Astrocyte of the spinal cord (primary cell): Measurements from ENCODE around the gene TMLHE.
A peak's percentile ranks its signal among the peaks of the same experiment; 100 is the strongest.
"Not testable (repeated sequence)": the region's sequence is repeated elsewhere in the genome, so short reads cannot be mapped to it uniquely, and the experiment has no call there.

Experiments used
- DNase-seq: peaks from one replicate; pipeline ENCODE4 v3.0.0; 2011; ENCODE audit warnings: low read depth, low spot score
- H3K4me3 ChIP-seq: 2 replicates; pipeline ENCODE4 v1.5.1; 2011; ENCODE audit warnings: low read depth, mild to moderate bottlenecking, low read length, moderate library complexity
- in situ Hi-C: cut with HindIII; loops from 2 replicates; pipeline ENCODE4 v1.10.0; 2017; ENCODE audit warnings: low sequenced_read_pairs
- TF ChIP-seq, protein P1 (sequence below): IDR thresholded peaks from 2 replicates; pipeline ENCODE4 v1.5.1; 2012; ENCODE audit warnings: low read depth, mild to moderate bottlenecking, low read length, inconsistent platforms

Gene TMLHE

GRCh38 chrX:155632431-155633100, 19.8 kb upstream of the TMLHE start:
- DNase-seq, result peak; percentile 8
- no peak overlapping the region for H3K4me3 ChIP-seq

GRCh38 chrX:155620110-155620509, 7.4 kb upstream of the TMLHE start:
- DNase-seq, H3K4me3 ChIP-seq, in situ Hi-C loops: not testable (repeated sequence)

More at GRCh38 chrX:155632431-155633100, 19.8 kb upstream of the TMLHE start:
- TF ChIP-seq, protein P1, sequence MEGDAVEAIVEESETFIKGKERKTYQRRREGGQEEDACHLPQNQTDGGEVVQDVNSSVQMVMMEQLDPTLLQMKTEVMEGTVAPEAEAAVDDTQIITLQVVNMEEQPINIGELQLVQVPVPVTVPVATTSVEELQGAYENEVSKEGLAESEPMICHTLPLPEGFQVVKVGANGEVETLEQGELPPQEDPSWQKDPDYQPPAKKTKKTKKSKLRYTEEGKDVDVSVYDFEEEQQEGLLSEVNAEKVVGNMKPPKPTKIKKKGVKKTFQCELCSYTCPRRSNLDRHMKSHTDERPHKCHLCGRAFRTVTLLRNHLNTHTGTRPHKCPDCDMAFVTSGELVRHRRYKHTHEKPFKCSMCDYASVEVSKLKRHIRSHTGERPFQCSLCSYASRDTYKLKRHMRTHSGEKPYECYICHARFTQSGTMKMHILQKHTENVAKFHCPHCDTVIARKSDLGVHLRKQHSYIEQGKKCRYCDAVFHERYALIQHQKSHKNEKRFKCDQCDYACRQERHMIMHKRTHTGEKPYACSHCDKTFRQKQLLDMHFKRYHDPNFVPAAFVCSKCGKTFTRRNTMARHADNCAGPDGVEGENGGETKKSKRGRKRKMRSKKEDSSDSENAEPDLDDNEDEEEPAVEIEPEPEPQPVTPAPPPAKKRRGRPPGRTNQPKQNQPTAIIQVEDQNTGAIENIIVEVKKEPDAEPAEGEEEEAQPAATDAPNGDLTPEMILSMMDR, result no peak
- in situ Hi-C loops, result no loop called here

GRCh38 chrX:155615938-155616337, 3.2 kb upstream of the TMLHE start:
- in situ Hi-C loops, result no loop called here
- no peak overlapping the region for H3K4me3 ChIP-seq
- TF ChIP-seq, protein P1, result no peak
- DNase-seq, result no peak

DNA sequence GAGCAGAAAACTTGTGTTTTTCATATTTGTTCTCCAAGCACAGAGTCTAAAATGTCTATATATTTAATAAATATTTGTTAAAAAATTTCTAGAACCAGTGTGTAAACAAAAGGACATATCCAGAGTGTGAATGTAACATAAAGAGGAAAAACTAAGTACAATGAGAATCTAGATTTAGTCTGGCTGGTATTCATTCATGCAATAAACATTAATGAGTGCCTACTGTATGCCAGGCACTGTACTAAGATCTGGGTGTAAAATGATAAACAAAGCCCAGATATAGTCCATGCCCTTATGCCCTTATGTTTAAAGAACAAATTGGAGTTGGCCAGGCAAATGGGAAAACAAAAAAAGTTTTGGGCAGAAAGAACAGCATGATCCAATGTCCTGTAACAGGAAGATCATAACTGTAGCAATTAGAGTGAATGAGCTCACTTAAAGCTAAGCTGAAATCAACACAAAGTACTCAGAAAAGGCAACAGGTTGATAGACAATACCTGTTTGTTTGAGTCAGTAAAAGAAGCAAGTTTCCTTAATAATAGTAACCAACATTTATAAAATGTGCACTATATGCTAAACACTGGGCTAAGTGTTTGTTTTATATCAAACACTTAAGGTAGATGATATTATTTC, 1.3 kb upstream of the TMLHE start:
- no peak for DNase-seq
- no peak overlapping the region for H3K4me3 ChIP-seq
- TF ChIP-seq, protein P1, result no peak
- in situ Hi-C loops, result no loop called here

DNA sequence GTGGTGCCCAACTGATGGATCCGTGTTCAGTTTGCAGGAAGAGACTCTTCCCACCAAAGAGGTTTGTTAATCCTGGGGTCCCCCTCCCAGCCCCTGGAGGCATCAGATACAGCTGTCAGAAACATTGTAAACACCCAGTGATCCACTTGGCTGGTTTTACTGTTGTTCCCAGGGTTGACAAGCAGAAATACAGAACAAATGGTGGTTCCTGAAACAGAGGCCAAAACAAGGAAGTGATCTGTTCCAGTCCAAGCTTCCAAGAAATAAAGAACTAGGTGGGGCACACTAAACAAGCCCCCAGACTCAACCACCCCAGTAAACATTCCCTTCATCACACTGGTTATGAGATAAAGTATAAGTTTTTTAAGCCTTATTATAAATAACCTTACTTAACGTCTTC, 1.4 kb downstream of the TMLHE start:
- no peak overlapping the region for H3K4me3 ChIP-seq
- in situ Hi-C loops, result no loop called here
- TF ChIP-seq, protein P1, result no peak
- DNase-seq, result no peak

GRCh38 chrX:155592981-155593380, 19.8 kb downstream of the TMLHE start:
- TF ChIP-seq, protein P1, result no peak
- no peak for DNase-seq
- H3K4me3 ChIP-seq, result no peak overlapping the region
- in situ Hi-C loops, result no loop called here

GRCh38 chrX:155592331-155592730, 20.4 kb downstream of the TMLHE start:
- in situ Hi-C loops, result no loop called here
- TF ChIP-seq, protein P1, result no peak
- H3K4me3 ChIP-seq, result no peak overlapping the region
- no peak for DNase-seq
